HG03558 (cell line): ENCODE data around the gene ADRA2B.

ENCODE experiments used
- ATAC-seq: cut with Tn5 transposase; IDR thresholded peaks from one replicate; pipeline ENCODE4 v1.9.1; 2021; ENCODE audit warnings: moderate number of reproducible peaks; ENCODE audit not compliant: unreplicated experiment; ENCODE audit errors: extremely low read depth

ADRA2B gene

DNA sequence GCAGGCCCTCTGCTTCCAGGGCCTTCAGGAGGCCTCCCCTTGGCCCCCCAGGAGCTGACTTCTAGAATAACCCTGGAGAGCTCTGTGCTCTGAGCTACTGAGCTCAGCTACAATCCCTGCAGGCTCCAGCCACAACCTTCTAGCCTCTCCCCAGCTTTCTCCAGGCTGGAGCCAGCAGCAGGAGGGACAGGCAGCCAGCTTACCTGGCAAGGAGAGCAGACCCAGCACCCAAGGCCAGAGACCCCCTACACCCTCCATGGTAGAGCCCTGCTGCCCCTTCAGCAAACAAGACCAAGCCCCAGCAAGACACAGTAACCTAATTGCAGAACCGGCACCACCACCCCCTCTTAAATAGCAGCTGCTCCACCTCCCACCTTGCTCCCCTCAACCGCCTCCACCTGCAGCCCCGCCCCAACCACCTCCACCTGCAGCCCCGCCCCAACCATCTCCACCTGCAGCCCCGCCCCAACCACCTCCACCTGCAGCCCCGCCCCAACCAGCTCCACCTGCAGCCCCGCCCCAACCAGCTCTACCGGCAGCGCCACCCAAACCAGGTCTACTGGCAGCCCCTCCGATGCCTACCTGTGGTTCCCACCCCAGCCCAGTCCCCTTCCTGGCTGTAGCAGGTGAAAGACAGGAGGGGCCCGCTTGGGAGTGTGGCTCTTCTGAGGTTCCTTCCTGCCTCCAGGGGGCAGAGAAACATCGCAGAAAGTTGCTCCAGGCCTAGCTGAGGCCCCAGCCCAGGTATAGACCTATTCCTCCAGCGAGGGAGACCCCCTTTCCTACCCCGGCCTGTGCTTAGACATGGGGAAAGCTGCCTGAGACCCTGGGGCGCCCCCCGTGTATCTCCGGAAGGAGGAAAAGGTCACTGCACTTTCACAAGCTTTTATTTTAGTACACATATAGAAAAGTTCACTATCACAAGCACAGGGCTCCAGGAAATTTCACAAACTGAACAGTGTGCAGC is 22.1 kb upstream of the ADRA2B start, which contains the start of gene ASTL:
TSS of gene ASTL (minus strand) at position 324 of the 967 bp plus-strand sequence. CDS start at position 258, 66 bp downstream.
- no peak for ATAC-seq

- no peak for ATAC-seq
Measured at GRCh38 chr2:96137321-96138178, 21.2 kb upstream of the ADRA2B start.

GRCh38 chr2:96136129-96136720 is 19.9 kb upstream of the ADRA2B start:
- ATAC-seq = no peak

DNA sequence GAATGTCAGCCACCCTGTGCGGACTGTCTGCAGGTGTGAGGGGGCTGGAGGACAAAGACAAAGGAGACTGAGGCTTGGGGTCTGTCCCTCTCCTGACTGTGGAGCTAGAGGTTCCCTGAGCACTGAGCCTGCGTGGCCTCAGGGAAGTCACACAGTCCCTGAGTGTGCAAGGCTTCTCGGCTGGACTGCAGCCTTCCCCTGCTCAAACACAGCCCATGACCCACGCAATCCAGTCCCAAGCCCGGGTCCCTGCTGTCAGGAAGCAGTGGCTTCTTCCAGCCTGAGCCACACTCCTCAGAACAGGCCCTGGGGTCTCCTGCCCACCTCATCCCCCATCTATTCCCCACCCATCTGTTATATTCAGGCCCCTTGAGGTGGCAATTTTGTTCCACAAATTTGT is 19.2 kb upstream of the ADRA2B start:
- no peak for ATAC-seq

DNA sequence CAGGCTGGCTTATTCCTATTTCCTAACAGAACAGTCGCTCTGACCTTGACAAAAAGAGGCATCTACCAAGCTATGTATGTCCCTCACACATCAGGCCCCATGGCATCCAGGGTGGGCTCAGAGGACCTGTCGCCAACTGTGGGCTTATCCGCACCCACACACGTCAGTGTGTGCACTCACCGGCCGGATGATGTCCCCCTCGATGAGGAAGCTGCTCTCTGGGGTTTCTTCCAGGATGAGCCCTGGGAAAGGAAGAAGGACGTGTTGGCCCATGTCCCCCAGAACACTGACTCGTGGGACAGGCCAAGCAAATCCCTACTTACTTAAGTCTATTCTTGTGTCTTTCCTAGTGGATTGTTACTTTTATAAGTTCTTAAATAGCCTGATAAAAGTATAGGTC is 18.8 kb upstream of the ADRA2B start:
- no peak for ATAC-seq

DNA sequence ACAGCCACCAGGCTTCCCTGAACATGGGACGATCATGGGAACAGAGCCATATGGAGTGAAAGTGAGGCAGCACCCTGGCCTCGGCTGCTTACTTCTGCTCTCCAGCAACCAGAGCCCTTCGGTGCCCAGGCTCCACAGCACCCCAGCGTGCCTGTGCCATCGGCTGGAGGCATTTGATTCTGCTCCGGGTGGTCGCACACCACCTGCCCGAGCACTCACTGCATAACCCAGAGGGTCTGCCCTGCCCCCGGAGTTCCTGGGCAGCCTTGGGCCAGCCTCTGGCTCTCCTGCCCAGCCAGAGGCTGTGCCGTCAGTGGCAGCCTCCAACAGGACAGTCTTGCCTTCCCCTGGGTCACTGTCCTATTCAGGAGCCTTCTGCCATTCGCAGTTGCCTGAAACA is 18.1 kb upstream of the ADRA2B start:
- ATAC-seq = no peak

GRCh38 chr2:96131813-96132745 is 15.7 kb upstream of the ADRA2B start:
- no peak for ATAC-seq

DNA sequence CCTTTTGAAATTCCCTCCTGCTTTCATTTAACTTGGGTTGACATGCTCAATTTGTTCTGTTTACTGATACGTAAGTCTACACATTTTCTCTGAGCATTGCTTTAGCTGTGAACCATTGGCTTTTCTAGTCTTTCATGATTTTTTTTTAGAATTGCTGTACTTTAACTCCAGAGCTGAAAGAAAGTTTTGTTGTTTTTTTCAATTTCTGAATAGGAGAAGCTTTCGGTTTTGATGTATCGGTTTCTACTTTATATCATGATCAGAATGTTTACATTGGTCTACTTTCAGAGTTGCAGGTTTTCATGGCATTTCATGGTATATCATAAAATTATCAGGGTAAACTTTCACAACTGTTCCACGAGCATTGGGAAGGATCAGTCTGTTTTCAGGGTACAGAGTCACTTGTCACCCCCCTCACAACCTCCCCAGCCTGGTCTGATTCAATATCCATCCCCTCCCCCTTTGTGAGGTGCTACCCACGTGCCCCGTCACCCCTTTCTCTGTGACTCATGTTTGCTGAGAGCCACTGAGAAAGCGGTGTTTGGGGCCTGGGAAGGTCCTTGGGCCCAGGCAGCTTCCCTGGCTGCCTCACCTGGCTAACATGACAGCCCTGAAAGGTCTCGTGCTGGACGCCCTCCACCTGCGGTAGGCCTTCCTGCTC is 14.9 kb upstream of the ADRA2B start:
- no peak for ATAC-seq

DNA sequence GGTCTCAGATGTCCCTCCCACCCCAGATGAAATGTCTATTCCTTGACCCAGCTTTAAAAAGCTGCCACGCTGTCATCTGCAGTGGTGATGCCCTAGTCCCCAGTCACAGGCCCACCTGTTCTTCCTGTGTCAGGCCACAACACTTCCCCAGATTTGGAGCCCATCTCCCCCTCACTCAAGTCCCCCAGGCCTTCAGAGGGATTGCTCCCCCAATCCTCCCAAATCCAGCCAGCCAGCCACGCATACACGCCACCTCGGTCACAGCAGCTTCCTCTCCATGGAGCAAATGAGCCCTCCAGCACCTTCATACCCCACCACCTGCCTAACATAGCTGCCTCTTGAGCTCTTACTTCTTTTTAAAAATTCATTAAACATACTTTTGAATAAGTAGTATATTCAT is 14.1 kb upstream of the ADRA2B start:
- no peak for ATAC-seq

DNA sequence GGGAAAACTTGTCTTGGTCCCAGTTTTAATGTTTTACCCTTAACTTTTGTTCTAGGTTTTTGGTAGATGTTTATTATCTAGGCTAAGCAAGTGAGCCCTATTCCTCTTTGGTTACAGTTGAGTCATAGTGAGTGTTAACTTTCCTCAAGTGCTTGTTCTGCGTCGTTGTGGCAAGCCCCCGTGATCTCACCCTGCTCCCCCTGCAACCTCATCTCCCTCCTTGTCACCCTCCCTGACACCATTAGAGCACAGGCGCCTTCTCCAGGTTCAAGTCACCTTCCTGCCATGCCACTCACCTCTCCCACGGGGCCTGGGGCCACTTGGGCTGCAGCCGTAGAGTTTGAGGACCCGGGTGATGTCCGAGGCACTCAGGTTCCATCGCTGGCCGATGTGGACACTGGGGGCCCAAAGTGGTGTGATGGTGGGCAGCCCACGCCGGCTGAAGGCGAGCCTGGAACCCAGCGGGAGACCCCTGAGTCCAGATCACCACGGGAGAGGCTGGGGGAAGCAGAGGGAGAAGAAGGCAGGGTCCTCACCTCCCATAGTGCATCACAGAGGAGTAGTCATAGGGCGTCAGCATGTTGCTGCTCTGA is 13.3 kb upstream of the ADRA2B start:
- no peak for ATAC-seq

DNA sequence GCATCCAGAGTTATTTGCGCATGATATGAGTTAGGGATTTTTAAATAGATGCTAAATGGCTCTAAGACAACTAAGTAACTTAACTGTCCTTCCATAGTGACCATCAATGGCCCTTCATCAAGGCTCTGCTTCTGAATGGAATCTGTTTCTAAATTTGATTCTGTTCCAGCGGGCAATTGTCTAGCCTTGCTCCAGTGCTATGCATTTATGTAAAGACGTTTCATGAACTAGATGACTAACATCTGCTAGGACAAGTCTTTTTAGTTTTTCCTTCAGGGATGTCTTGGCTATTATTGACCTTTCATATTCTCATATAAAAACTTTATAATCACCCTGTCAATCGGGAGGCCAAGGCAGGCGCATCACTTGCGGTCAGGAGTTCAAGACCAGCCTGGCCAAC is 12.1 kb upstream of the ADRA2B start:
- no peak for ATAC-seq

GRCh38 chr2:96124406-96125265 is 8.3 kb upstream of the ADRA2B start:
- ATAC-seq = no peak

GRCh38 chr2:96123936-96124335 is 7.6 kb upstream of the ADRA2B start:
- no peak for ATAC-seq

DNA sequence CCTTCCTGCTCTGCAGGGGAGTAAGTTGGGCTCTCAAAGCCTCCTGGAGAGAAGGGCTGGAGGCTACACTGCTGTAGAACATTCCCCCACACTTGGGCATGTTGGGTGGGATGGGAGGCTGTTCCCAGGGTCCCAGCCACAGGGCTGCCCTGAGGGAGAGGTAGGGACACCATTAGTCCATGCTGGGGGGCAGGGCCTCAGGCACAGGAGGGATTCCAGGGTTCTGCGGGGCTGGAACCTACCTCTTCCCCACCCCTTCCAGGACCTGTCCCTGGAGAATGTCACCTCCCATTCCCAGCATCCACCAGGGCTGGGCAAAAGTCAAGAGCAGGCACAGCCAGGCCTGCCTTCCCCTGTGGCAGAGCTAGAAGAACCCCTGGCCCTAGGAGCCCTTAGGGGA is 6.9 kb upstream of the ADRA2B start:
- ATAC-seq = no peak

DNA sequence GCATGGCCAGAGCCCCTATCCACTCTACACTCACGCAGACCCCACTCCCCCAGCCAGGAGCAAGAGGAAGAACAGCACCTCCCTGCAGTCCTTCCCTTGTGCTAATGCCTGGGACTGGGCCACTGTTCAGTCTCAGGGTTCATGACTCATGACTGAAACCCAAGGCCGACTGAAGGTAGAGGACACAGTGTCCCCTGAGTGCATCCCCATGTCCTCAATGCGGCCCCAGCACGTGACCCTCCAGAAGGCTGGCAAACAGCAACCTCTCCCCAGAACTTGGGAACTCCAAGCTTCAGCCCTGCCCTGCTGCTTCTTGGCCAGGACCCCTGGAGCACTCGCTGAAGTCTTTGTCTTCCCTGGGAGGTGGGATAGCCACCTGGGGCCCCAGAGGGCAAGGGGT is 6.0 kb upstream of the ADRA2B start:
- ATAC-seq = no peak

GRCh38 chr2:96121414-96121813 is 5.0 kb upstream of the ADRA2B start:
- ATAC-seq = no peak

DNA sequence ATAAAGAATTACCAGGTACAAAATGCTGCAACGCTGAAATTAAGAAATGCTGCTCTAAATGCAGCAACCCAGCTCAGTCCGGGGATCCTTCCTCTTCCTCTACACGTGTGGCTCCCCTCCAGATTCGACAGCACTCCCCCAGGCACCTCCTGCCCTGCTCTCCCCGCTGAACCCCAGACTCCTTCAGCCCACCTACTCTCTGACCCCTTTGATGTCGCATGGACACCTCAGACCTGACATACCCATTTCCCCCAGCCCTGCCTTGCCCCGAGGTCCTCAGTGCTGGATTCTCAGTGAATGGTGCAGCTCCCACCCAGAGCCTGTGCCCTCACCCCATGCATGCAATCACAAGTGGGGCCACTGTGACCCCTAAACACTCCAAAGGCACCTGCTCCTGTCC is 4.6 kb upstream of the ADRA2B start:
- ATAC-seq = no peak
